WTC11 (cell line): ENCODE results near the gene GPR108. TPM values are rescaled to one million over a fixed set of nuclear protein-coding genes. Genes with fewer than 3 reads are reported as not detected.

Experiments used
- ATAC-seq: fragments of 200-7000 bp; cut with Tn5 transposase; 2 replicates; pipeline ENCODE4 v1.10.0; 2021; ENCODE audit warnings: mild to moderate bottlenecking, moderate library complexity
- CTCF ChIA-PET: fragments of 300-600 bp; sonication (Branson Sonifier 250); formaldehyde crosslinking; loops from one replicate; lab custom pipeline; 2021; ENCODE audit warnings: antibody characterized with exemption; lab: Charles Lee
- POLR2A ChIA-PET: fragments of 350-600 bp; sonication (Branson Sonifier 250); formaldehyde crosslinking; loops from one replicate; lab custom pipeline; 2021; ENCODE audit warnings: antibody characterized with exemption; lab: Charles Lee
- DNase-seq: peaks from one replicate; pipeline ENCODE4 v3.0.0; 2021; ENCODE audit warnings: low spot score
- H3K27ac Mint-ChIP-seq: 2 replicates; pipeline ENCODE4 v1.8.0; 2021; ENCODE audit warnings: mixed read lengths
- H3K27me3 Mint-ChIP-seq: 2 replicates; pipeline ENCODE4 v1.8.0; 2021; ENCODE audit warnings: low read depth, mild to moderate bottlenecking, moderate library complexity, mixed read lengths
- H3K36me3 Mint-ChIP-seq: 2 replicates; pipeline ENCODE4 v1.8.0; 2021; ENCODE audit warnings: mixed read lengths
- H3K4me1 Mint-ChIP-seq: 2 replicates; pipeline ENCODE4 v1.8.0; 2022; ENCODE audit warnings: mixed read lengths
- H3K4me3 Mint-ChIP-seq: 2 replicates; pipeline ENCODE4 v1.8.0; 2021; ENCODE audit warnings: mild to moderate bottlenecking, moderate library complexity, mixed read lengths
- H3K9me3 Mint-ChIP-seq: 2 replicates; pipeline ENCODE4 v1.8.0; 2021; ENCODE audit warnings: mixed read lengths
- FOXK1 ChIP-seq: sonication (generic); formaldehyde crosslinking; IDR thresholded peaks from 2 replicates; pipeline ENCODE4 v1.8.0; 2022; ENCODE audit warnings: mild to moderate bottlenecking, moderate library complexity, missing genetic modification reagents
- FOXP1 ChIP-seq: sonication (generic); formaldehyde crosslinking; IDR thresholded peaks from 2 replicates; pipeline ENCODE4 v1.8.0; 2022; ENCODE audit warnings: missing genetic modification reagents, mild to moderate bottlenecking, moderate library complexity, borderline replicate concordance
- GRHL2 ChIP-seq: fragments of 250-450 bp; sonication (Bioruptor Pico); IDR thresholded peaks from 2 replicates; pipeline ENCODE4 v1.8.0; 2022; ENCODE audit warnings: mild to moderate bottlenecking, moderate library complexity; ENCODE audit not compliant: insufficient replicate concordance, severe bottlenecking
- IRF2 ChIP-seq: sonication (generic); formaldehyde crosslinking; IDR thresholded peaks from 2 replicates; pipeline ENCODE4 v1.8.0; 2022; ENCODE audit warnings: low read depth, missing genetic modification reagents, borderline replicate concordance
- JAZF1 ChIP-seq: fragments of 250-450 bp; sonication (Bioruptor Pico); IDR thresholded peaks from 2 replicates; pipeline ENCODE4 v1.9.0; 2021; ENCODE audit warnings: moderate library complexity, mild to moderate bottlenecking, inconsistent platforms
- JUN ChIP-seq: sonication (generic); formaldehyde crosslinking; IDR thresholded peaks from 2 replicates; pipeline ENCODE4 v1.8.0; 2023; ENCODE audit warnings: mild to moderate bottlenecking, missing genetic modification reagents
- KAT7 ChIP-seq: sonication (generic); formaldehyde crosslinking; IDR thresholded peaks from 2 replicates; pipeline ENCODE4 v1.8.1; 2023; ENCODE audit warnings: missing genetic modification reagents, mild to moderate bottlenecking, borderline replicate concordance
- NR3C1 ChIP-seq: sonication (generic); formaldehyde crosslinking; conservative IDR thresholded peaks from 2 replicates; pipeline ENCODE4 v1.8.1; 2023; ENCODE audit warnings: low read depth, mild to moderate bottlenecking, missing genetic modification reagents
- PRRX2 ChIP-seq: fragments of 250-450 bp; sonication (Bioruptor Pico); IDR thresholded peaks from 2 replicates; pipeline ENCODE4 v1.8.0; 2021; ENCODE audit warnings: mild to moderate bottlenecking
- ZBTB21 ChIP-seq: sonication (generic); formaldehyde crosslinking; IDR thresholded peaks from 2 replicates; pipeline ENCODE4 v1.8.1; 2023; ENCODE audit warnings: mild to moderate bottlenecking, missing genetic modification reagents, borderline replicate concordance
- ZNF121 ChIP-seq: sonication (generic); formaldehyde crosslinking; IDR thresholded peaks from 2 replicates; pipeline ENCODE4 v1.8.0; 2023; ENCODE audit warnings: missing genetic modification reagents
- ZNF396 ChIP-seq: fragments of 250-450 bp; sonication (Bioruptor Pico); IDR thresholded peaks from 2 replicates; pipeline ENCODE4 v1.8.0; 2021; ENCODE audit warnings: mild to moderate bottlenecking, moderate library complexity, borderline replicate concordance
- ZNF671 ChIP-seq: fragments of 250-450 bp; sonication (Bioruptor Pico); IDR thresholded peaks from 2 replicates; pipeline ENCODE4 v1.8.0; 2021; ENCODE audit warnings: mild to moderate bottlenecking
- total RNA-seq: library from RNA; stranded (reverse); gene quantifications from 3 replicates; pipeline ENCODE4 v1.2.3, GENCODE V29; 2021
- TF ChIP-seq, protein P1 (sequence below): fragments of 250-450 bp; sonication (Bioruptor Pico); IDR thresholded peaks from 2 replicates; pipeline ENCODE4 v1.9.0; 2021; ENCODE audit warnings: moderate library complexity, mild to moderate bottlenecking, inconsistent platforms, borderline replicate concordance
- TF ChIP-seq, protein P2 (sequence below): sonication (generic); formaldehyde crosslinking; IDR thresholded peaks from 2 replicates; pipeline ENCODE4 v1.8.0; 2023; ENCODE audit warnings: missing genetic modification reagents, mild to moderate bottlenecking, borderline replicate concordance
- TF ChIP-seq, protein P3 (sequence below): sonication (generic); formaldehyde crosslinking; IDR thresholded peaks from 2 replicates; pipeline ENCODE4 v1.8.1; 2023; ENCODE audit warnings: mild to moderate bottlenecking, moderate library complexity, missing genetic modification reagents
- TF ChIP-seq, protein P4 (sequence below): sonication (generic); formaldehyde crosslinking; IDR thresholded peaks from 2 replicates; pipeline ENCODE4 v1.8.1; 2023; ENCODE audit warnings: mild to moderate bottlenecking, missing genetic modification reagents

GPR108 gene
- total RNA-seq, 1 experiment from 2014 or later = 48.7 TPM

DNA sequence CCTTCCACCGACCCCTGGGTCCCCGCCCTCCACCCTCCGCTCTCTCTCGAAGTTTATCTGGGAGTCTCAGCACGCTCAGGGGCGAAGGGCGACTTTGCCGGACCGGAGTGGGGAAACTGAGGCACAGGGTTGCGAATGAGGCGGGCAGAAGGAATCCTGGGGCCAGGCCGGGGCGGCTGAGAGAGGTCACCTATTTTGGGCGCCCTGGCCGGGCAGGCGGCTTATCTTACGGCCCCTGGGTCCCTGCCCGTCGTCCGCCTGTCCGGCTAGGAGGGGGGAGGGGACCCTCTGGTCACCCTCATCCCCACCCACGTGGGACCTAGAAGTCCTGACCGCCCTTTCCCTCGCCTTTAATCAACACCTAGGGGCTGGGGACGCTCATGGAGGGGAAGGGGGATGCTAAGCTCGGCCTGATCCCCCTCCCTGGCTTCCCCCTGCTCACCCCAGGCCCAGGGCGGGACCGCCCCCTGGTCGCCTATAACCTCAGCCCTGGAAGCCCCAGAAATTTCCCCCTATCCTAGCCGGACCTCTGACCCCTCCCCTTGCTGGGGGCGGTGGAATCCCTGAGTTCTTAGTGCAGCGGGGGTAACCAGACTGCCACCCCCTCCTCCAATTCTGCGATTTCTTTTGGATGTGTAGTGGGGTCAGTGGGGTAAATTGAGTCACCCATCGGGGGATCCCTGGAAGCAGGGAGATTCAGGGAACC, 2.7 kb upstream of the GPR108 start (continued):
- TF ChIP-seq ZNF671 = no peak
- no peak for TF ChIP-seq KAT7 (CRISPR knock-in tag)
- TF ChIP-seq, all 79 proteins: peak for 4

DNA sequence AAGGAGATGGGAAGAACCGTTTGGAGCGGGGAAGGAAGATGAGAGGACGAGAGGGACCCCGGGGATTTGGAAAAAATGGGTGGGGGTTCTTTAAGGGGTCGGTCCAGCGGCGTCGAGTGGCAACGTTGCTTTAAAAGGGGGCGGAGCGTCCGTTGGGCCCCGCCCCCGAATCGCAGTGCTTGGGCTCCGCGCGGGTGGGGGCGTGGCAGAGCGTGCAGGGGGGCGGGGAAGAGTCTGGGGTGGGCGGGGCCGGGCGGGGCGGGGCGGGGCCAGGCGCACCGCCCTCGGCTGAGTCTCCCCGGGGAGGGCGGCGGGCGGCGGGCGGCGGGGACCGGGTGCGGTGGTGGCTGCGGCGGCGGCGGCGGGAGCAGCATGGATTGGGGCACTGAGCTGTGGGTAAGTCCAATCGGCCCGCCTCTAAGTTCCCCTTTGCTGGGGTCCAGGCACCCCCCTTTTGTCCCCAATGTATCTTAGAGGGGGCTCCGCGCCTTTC, 2.1 kb upstream of the GPR108 start, which contains the start of gene TRIP10:
Gene TRIP10, plus strand, starts transcription at position 291 of the 493 bp plus-strand sequence. Its CDS starts 82 bp downstream, at position 373.
- peaks cover 60% of the 10 kb centered on the region for H3K4me1 Mint-ChIP-seq
- ChIA-PET POLR2A (interaction anchor here (3.9 kb wide), 1 partner anchor 13 kb away, joined by 29 read pairs; no protein-coding TSS in a partner anchor), CTCF (interaction anchor here (1.0 to 4.6 kb wide), 8 partner anchors 13 to 362 kb away, joined by 3 to 85 read pairs (median 20); partner anchors contain the start of gene SH2D3A)
- peaks cover 19% of the 10 kb centered on the region for H3K36me3 Mint-ChIP-seq
- no peaks in the 10 kb centered on the region for H3K27me3 Mint-ChIP-seq
- H3K9me3 Mint-ChIP-seq = no peaks in the 10 kb centered on the region
- peak within 1 kb of the TSS; percentile 97 for H3K4me3 Mint-ChIP-seq
- peak; percentile 77 for DNase-seq
- TF ChIP-seq NR3C1 = no peak
- no peak for TF ChIP-seq ZNF121 (CRISPR knock-in tag)
- TF ChIP-seq GRHL2 (CRISPR knock-in tag) = no peak
- no peak for TF ChIP-seq JUN
- no peak for TF ChIP-seq IRF2 (CRISPR knock-in tag)
- ATAC-seq = 0 out of 2 replicates have a peak, but pooled peaks have one; percentile 1
- H3K27ac Mint-ChIP-seq = peak within 1 kb of the TSS; percentile 96

DNA sequence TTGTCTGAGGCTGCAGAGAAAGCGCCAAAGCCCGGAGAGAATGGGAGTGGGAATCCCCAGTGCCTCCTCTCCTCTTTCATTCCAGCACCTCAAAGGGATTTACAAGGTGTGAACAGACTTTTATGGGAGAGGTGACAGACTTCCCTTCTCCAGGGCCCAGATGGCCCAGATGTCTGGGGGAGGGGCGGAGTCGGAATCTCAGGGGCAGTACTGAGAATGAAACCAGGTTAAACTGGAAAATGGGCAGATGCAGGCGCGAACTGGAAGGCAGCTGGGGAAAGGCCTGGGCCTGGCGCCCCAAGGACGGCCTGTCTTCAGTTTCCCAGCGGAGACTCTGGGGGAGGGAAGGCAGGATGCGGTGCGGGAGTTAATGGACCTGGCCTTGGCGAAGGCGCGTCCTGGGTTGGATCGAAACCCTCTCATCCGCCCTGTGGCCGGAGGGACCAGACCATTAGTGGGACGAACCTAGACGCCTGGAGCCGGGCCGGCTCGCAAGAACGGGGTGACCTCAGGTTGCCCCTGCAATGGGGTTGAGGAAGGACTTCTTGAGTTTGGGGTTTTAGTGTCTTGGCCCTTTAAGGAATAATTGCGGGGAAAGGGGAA, 1.5 kb upstream of the GPR108 start:
- no peak for TF ChIP-seq ZNF396
- no peak for TF ChIP-seq NR3C1
- no peak for TF ChIP-seq FOXP1
- TF ChIP-seq JAZF1 = no peak
- no peak for TF ChIP-seq PRRX2 (CRISPR knock-in tag)
- TF ChIP-seq, protein P1, sequence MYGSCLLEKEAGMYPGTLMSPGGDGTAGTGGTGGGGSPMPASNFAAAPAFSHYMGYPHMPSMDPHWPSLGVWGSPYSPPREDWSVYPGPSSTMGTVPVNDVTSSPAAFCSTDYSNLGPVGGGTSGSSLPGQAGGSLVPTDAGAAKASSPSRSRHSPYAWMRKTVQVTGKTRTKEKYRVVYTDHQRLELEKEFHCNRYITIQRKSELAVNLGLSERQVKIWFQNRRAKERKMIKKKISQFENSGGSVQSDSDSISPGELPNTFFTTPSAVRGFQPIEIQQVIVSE (CRISPR knock-in tag) = no peak
- TF ChIP-seq JUN = no peak
- no peak for TF ChIP-seq ZBTB21 (CRISPR knock-in tag)
- TF ChIP-seq, protein P2, sequence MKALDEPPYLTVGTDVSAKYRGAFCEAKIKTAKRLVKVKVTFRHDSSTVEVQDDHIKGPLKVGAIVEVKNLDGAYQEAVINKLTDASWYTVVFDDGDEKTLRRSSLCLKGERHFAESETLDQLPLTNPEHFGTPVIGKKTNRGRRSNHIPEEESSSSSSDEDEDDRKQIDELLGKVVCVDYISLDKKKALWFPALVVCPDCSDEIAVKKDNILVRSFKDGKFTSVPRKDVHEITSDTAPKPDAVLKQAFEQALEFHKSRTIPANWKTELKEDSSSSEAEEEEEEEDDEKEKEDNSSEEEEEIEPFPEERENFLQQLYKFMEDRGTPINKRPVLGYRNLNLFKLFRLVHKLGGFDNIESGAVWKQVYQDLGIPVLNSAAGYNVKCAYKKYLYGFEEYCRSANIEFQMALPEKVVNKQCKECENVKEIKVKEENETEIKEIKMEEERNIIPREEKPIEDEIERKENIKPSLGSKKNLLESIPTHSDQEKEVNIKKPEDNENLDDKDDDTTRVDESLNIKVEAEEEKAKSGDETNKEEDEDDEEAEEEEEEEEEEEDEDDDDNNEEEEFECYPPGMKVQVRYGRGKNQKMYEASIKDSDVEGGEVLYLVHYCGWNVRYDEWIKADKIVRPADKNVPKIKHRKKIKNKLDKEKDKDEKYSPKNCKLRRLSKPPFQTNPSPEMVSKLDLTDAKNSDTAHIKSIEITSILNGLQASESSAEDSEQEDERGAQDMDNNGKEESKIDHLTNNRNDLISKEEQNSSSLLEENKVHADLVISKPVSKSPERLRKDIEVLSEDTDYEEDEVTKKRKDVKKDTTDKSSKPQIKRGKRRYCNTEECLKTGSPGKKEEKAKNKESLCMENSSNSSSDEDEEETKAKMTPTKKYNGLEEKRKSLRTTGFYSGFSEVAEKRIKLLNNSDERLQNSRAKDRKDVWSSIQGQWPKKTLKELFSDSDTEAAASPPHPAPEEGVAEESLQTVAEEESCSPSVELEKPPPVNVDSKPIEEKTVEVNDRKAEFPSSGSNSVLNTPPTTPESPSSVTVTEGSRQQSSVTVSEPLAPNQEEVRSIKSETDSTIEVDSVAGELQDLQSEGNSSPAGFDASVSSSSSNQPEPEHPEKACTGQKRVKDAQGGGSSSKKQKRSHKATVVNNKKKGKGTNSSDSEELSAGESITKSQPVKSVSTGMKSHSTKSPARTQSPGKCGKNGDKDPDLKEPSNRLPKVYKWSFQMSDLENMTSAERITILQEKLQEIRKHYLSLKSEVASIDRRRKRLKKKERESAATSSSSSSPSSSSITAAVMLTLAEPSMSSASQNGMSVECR (CRISPR knock-in tag) = no peak
- TF ChIP-seq, protein P3, sequence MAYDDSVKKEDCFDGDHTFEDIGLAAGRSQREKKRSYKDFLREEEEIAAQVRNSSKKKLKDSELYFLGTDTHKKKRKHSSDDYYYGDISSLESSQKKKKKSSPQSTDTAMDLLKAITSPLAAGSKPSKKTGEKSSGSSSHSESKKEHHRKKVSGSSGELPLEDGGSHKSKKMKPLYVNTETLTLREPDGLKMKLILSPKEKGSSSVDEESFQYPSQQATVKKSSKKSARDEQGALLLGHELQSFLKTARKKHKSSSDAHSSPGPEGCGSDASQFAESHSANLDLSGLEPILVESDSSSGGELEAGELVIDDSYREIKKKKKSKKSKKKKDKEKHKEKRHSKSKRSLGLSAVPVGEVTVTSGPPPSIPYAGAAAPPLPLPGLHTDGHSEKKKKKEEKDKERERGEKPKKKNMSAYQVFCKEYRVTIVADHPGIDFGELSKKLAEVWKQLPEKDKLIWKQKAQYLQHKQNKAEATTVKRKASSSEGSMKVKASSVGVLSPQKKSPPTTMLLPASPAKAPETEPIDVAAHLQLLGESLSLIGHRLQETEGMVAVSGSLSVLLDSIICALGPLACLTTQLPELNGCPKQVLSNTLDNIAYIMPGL (CRISPR knock-in tag) = no peak
- no peak for TF ChIP-seq FOXK1 (CRISPR knock-in tag)
- TF ChIP-seq, protein P4, sequence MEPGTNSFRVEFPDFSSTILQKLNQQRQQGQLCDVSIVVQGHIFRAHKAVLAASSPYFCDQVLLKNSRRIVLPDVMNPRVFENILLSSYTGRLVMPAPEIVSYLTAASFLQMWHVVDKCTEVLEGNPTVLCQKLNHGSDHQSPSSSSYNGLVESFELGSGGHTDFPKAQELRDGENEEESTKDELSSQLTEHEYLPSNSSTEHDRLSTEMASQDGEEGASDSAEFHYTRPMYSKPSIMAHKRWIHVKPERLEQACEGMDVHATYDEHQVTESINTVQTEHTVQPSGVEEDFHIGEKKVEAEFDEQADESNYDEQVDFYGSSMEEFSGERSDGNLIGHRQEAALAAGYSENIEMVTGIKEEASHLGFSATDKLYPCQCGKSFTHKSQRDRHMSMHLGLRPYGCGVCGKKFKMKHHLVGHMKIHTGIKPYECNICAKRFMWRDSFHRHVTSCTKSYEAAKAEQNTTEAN (CRISPR knock-in tag) = no peak
- DNase-seq = peak; percentile 62
- Mint-ChIP-seq H3K27me3 (no peaks in the 10 kb centered on the region), H3K4me3 (peak overlapping the region; percentile 97), H3K27ac (peak overlapping the region; percentile 96), H3K36me3 (peaks cover 14% of the 10 kb centered on the region), H3K9me3 (no peaks in the 10 kb centered on the region), H3K4me1 (peaks cover 58% of the 10 kb centered on the region)
- ChIA-PET CTCF (interaction anchor here (0.7 to 4.6 kb wide), 15 partner anchors 14 to 363 kb away, joined by 3 to 85 read pairs (median 4); partner anchors contain the start of genes SH2D3A and VAV1), POLR2A (interaction anchor here (1.5 to 3.9 kb wide), 3 partner anchors 14 to 28 kb away, joined by 5 to 29 read pairs (median 19); partner anchors contain the start of gene SH2D3A)
- no peak for ATAC-seq
